PFSK-1 (cell line): ENCODE measurements around the gene HNRNPF.

Source experiments
- POLR2AphosphoS5 ChIP-seq: IDR thresholded peaks from 2 replicates; pipeline ENCODE4 v1.6.1; 2012; ENCODE audit warnings: low read depth, mild to moderate bottlenecking, control low read depth, low read length, moderate library complexity
- SIN3A ChIP-seq: IDR thresholded peaks from 2 replicates; pipeline ENCODE4 v1.6.1; 2012; ENCODE audit warnings: mild to moderate bottlenecking, low read length, moderate library complexity, borderline replicate concordance; ENCODE audit not compliant: insufficient read depth
- TAF1 ChIP-seq: IDR thresholded peaks from 2 replicates; pipeline ENCODE4 v1.6.1; 2012; ENCODE audit warnings: low read length, control low read depth, borderline replicate concordance; ENCODE audit not compliant: insufficient read depth
- TF ChIP-seq, protein P1 (sequence below), 2 experiments: IDR thresholded peaks; 2 replicates each; pipeline versions ENCODE4 v1.6.1 to v1.8.0; 2011 to 2012; ENCODE audit warnings: low read depth in 2 of 2, low read length in 2 of 2, control low read depth in 1 of 2, inconsistent platforms in 1 of 2, mild to moderate bottlenecking in 1 of 2, moderate library complexity in 1 of 2; ENCODE audit not compliant: insufficient read depth in 1 of 2

DNA sequence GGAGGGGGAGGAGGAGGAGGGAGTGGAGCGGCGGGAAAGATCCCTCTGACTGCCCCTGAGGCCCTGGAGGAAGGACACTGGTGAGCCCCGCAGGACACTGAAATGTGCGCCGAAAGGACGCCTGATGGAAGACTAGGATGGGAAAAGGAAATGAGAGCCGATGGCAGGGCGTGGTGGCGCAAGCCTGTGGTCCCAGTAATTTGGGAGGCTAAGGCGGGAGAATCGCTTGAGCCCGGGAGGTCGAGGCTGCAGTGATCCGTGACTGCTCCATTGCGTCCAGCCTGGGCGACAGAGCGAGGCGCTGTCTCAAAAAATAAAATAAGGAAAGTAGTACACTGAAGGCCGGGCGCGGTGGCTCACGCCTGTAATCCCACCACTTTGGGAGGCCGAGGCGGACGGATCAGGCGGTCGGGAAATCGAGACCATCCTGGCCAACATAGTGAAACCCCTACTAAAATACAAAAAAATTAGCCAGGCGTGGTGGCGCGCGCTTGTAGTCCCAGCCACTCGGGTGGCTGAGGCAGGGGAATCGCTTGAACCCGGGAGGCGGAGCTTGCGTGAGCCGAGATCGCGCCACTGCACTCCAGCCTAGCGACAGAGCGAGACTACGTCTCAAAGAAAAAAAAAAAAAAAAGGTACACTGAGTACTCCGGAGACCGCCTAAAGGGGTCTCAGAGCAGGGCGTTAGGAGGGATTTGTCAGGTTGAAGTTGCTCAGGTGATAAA lies 561 bp upstream of the HNRNPF start:
- TF ChIP-seq POLR2AphosphoS5 (no peak), TAF1 (no peak), SIN3A (no peak)
- TF ChIP-seq, protein P1, sequence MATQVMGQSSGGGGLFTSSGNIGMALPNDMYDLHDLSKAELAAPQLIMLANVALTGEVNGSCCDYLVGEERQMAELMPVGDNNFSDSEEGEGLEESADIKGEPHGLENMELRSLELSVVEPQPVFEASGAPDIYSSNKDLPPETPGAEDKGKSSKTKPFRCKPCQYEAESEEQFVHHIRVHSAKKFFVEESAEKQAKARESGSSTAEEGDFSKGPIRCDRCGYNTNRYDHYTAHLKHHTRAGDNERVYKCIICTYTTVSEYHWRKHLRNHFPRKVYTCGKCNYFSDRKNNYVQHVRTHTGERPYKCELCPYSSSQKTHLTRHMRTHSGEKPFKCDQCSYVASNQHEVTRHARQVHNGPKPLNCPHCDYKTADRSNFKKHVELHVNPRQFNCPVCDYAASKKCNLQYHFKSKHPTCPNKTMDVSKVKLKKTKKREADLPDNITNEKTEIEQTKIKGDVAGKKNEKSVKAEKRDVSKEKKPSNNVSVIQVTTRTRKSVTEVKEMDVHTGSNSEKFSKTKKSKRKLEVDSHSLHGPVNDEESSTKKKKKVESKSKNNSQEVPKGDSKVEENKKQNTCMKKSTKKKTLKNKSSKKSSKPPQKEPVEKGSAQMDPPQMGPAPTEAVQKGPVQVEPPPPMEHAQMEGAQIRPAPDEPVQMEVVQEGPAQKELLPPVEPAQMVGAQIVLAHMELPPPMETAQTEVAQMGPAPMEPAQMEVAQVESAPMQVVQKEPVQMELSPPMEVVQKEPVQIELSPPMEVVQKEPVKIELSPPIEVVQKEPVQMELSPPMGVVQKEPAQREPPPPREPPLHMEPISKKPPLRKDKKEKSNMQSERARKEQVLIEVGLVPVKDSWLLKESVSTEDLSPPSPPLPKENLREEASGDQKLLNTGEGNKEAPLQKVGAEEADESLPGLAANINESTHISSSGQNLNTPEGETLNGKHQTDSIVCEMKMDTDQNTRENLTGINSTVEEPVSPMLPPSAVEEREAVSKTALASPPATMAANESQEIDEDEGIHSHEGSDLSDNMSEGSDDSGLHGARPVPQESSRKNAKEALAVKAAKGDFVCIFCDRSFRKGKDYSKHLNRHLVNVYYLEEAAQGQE (IDR thresholded peaks at IDR 0.05; ENCODE audit: insufficient read depth in 1 of 2, low read depth in 2 of 2, low read length in 2 of 2) = no peak
